H1 (cell line): ENCODE results near the gene USP10. TPM values are rescaled to one million over a fixed set of nuclear protein-coding genes. Genes with fewer than 3 reads are reported as not detected.
"Not testable (repeated sequence)": the region's sequence is repeated elsewhere in the genome, so short reads cannot be mapped to it uniquely, and the experiment has no call there.

Source experiments
- CTCF ChIA-PET: fragments of 300-600 bp; sonication (Branson Sonifier 250); formaldehyde crosslinking; loops from one replicate; lab custom pipeline; 2021; ENCODE audit not compliant: partially characterized antibody; lab: Charles Lee
- POLR2A ChIA-PET: fragments of 300-600 bp; sonication (Branson Sonifier 250); formaldehyde crosslinking; loops from one replicate; lab custom pipeline; 2021; ENCODE audit warnings: inconsistent platforms; ENCODE audit not compliant: partially characterized antibody; lab: Charles Lee
- DNase-seq, 2 experiments: peaks; one replicate each; pipeline versions ENCODE4 v3.0.0 to v3.0.0-alpha.2; 2010 to 2022; ENCODE audit warnings: low spot score in 2 of 2, low read depth in 1 of 2, mixed read lengths in 1 of 2
- FAIRE-seq: peaks from 2 replicates; lab custom pipeline; 2011; peaks lifted over from hg19 to GRCh38; lab: Jason Lieb, UNC
- H2AFZ ChIP-seq: 2 replicates; pipeline ENCODE4 v1.8.1; 2012; ENCODE audit warnings: low read length, inconsistent platforms
- H2AK5ac ChIP-seq: 2 replicates; pipeline ENCODE4 v1.6.1; 2013; ENCODE audit warnings: low read depth, low read length
- H2BK120ac ChIP-seq: replicated peaks from 2 replicates; pipeline ENCODE3; 2013; ENCODE audit warnings: low read depth, low read length, inconsistent platforms
- H2BK12ac ChIP-seq: 2 replicates; pipeline ENCODE4 v1.6.1; 2013; ENCODE audit warnings: low read depth, low read length
- H2BK15ac ChIP-seq: 2 replicates; pipeline ENCODE4 v1.6.1; 2013; ENCODE audit warnings: low read length
- H2BK20ac ChIP-seq: 2 replicates; pipeline ENCODE4 v1.6.1; 2013; ENCODE audit warnings: low read length
- H2BK5ac ChIP-seq: 2 replicates; pipeline ENCODE4 v1.6.1; 2013; ENCODE audit warnings: low read depth, low read length
- H3K14ac ChIP-seq: 2 replicates; pipeline ENCODE4 v1.6.1; 2013; ENCODE audit warnings: inconsistent platforms; ENCODE audit not compliant: insufficient read length
- H3K18ac ChIP-seq: 2 replicates; pipeline ENCODE4 v1.6.1; 2013; ENCODE audit warnings: low read length; ENCODE audit errors: extremely low read depth
- H3K23ac ChIP-seq: 2 replicates; pipeline ENCODE4 v1.6.1; 2013; ENCODE audit warnings: inconsistent platforms; ENCODE audit not compliant: insufficient read length
- H3K23me2 ChIP-seq: 2 replicates; pipeline ENCODE4 v1.6.1; 2013; ENCODE audit warnings: low read depth, low read length
- H3K27ac ChIP-seq: 2 replicates; pipeline ENCODE4 v1.6.1; 2011; ENCODE audit warnings: low read depth, low read length, inconsistent platforms
- H3K27me3 ChIP-seq, 4 experiments: replicated peaks in 1 of 4; 1 replicate in 1 of 4; 2 replicates in 3 of 4; pipeline versions ENCODE4 v1.6.1 to v1.8.1; 2011 to 2013; ENCODE audit warnings: low read length in 3 of 4, mild to moderate bottlenecking in 3 of 4, inconsistent platforms in 2 of 4, mixed read lengths in 2 of 4, moderate library complexity in 1 of 4; ENCODE audit not compliant: control insufficient read depth in 3 of 4, insufficient read depth in 3 of 4; ENCODE audit errors: extremely low read depth in 1 of 4
- H3K36me3 ChIP-seq, 4 experiments: 2 replicates each; pipeline versions ENCODE4 v1.6.1 to v1.8.1; 2011 to 2013; ENCODE audit warnings: mild to moderate bottlenecking in 4 of 4, low read length in 3 of 4, moderate library complexity in 2 of 4, control low read depth in 1 of 4, inconsistent platforms in 1 of 4; ENCODE audit not compliant: insufficient read depth in 4 of 4, control insufficient read depth in 2 of 4
- H3K4ac ChIP-seq: replicated peaks from 2 replicates; pipeline ENCODE3; 2013; ENCODE audit warnings: low read length, low read depth, mixed read lengths, inconsistent platforms; ENCODE audit not compliant: insufficient read length
- H3K4me1 ChIP-seq, 4 experiments: replicated peaks in 1 of 4; 1 replicate in 1 of 4; 2 replicates in 3 of 4; pipeline versions ENCODE4 v1.6.1 to v1.8.1; 2011 to 2013; ENCODE audit warnings: low read length in 3 of 4, inconsistent platforms in 2 of 4, mixed read lengths in 1 of 4; ENCODE audit not compliant: insufficient read depth in 4 of 4, control insufficient read depth in 3 of 4
- H3K4me2 ChIP-seq, 2 experiments: 2 replicates each; pipeline versions ENCODE4 v1.6.1 to v1.8.1; 2011 to 2013; ENCODE audit warnings: low read depth in 2 of 2, low read length in 2 of 2, control low read depth in 1 of 2, inconsistent platforms in 1 of 2, mild to moderate bottlenecking in 1 of 2; ENCODE audit not compliant: insufficient read depth in 1 of 2
- H3K4me3 ChIP-seq, 4 experiments: fragments of 200-600, 300-600 bp in 1 of 4; sonication (generic), shearing (Covaris generic), sonication (Bioruptor Twin) in 1 of 4; 2 replicates each; pipeline versions ENCODE4 v1.5.1 to v1.8.1; 2011 to 2016; ENCODE audit warnings: low read length in 4 of 4, low read depth in 3 of 4, control low read depth in 2 of 4, inconsistent platforms in 2 of 4, mild to moderate bottlenecking in 2 of 4, mixed read lengths in 1 of 4, moderate library complexity in 1 of 4; ENCODE audit not compliant: insufficient read depth in 2 of 4; ENCODE audit errors: extremely low read depth in 1 of 4
- H3K56ac ChIP-seq: replicated peaks from 2 replicates; pipeline ENCODE3; 2013; ENCODE audit warnings: low read depth, mild to moderate bottlenecking, mixed read lengths, low read length, inconsistent platforms; ENCODE audit not compliant: insufficient read length
- H3K79me1 ChIP-seq: 2 replicates; pipeline ENCODE4 v1.6.1; 2013; ENCODE audit warnings: low read depth, low read length, control low read depth
- H3K79me2 ChIP-seq, 2 experiments: 2 replicates each; pipeline versions ENCODE4 v1.6.1 to v1.8.1; 2012 to 2013; ENCODE audit warnings: low read length in 2 of 2, mild to moderate bottlenecking in 2 of 2, inconsistent platforms in 1 of 2; ENCODE audit not compliant: insufficient read depth in 2 of 2, control insufficient read depth in 1 of 2
- H3K9ac ChIP-seq, 4 experiments: replicated peaks in 1 of 4; 1 replicate in 1 of 4; 2 replicates in 3 of 4; pipeline versions ENCODE4 v1.6.1 to v1.8.1; 2011 to 2013; ENCODE audit warnings: low read depth in 3 of 4, low read length in 3 of 4, control low read depth in 2 of 4, mild to moderate bottlenecking in 2 of 4, moderate library complexity in 2 of 4, inconsistent platforms in 1 of 4; ENCODE audit errors: extremely low read depth in 1 of 4
- H3K9me3 ChIP-seq, 2 experiments: 2 replicates each; pipeline versions ENCODE4 v1.6.1 to v1.8.1; 2012 to 2013; ENCODE audit warnings: mild to moderate bottlenecking in 2 of 2, moderate library complexity in 2 of 2, control low read depth in 1 of 2, inconsistent platforms in 1 of 2, low read depth in 1 of 2, low read length in 1 of 2, mixed read lengths in 1 of 2; ENCODE audit not compliant: insufficient read depth in 2 of 2
- H4K20me1 ChIP-seq, 2 experiments: replicated peaks in 1 of 2; 2 replicates each; pipeline versions ENCODE3 to v1.8.1; 2011 to 2013; ENCODE audit warnings: inconsistent platforms in 2 of 2, low read length in 2 of 2, mild to moderate bottlenecking in 1 of 2; ENCODE audit not compliant: insufficient read depth in 2 of 2, control insufficient read depth in 1 of 2
- H4K5ac ChIP-seq: 2 replicates; pipeline ENCODE4 v1.6.1; 2013; ENCODE audit warnings: low read length, low read depth, mixed read lengths, inconsistent platforms; ENCODE audit not compliant: insufficient read length
- H4K8ac ChIP-seq: 2 replicates; pipeline ENCODE4 v1.8.0; 2013; ENCODE audit warnings: mild to moderate bottlenecking, moderate library complexity, low read length, inconsistent platforms; ENCODE audit not compliant: insufficient read depth; ENCODE audit errors: extremely low read depth
- H4K91ac ChIP-seq: replicated peaks from 2 replicates; pipeline ENCODE3; 2013; ENCODE audit warnings: low read length, mixed read lengths, inconsistent platforms; ENCODE audit not compliant: insufficient read length
- WGBS, 2 experiments: shearing (Covaris generic) in 1 of 2; methylation state at CpG; one replicate each; pipeline versions ENCODE4 v1.1.6 to v1.1.7; 2013 to 2015; ENCODE audit warnings: low lambda C conversion rate in 2 of 2, mixed read lengths in 2 of 2, inconsistent platforms in 1 of 2, low coverage in 1 of 2, missing lambda C conversion rate in 1 of 2; ENCODE audit not compliant: insufficient replicate concordance in 2 of 2, insufficient coverage in 1 of 2, insufficient read length in 1 of 2; ENCODE audit errors: extremely low coverage in 1 of 2, missing lambda C conversion rate in 1 of 2; 5-methylcytosine and 5-hydroxymethylcytosine counted together
- polyA plus RNA-seq, 7 experiments: library from polyadenylated mRNA; depleted of rRNA in 3 of 7; stranded (reverse) in 5 of 7; unstranded in 2 of 7; fragments of >200 nt in 5 of 7; fragments of 200-250 nt in 2 of 7; gene quantifications; 1 replicate in 5 of 7; 2 replicates in 1 of 7; 4 replicates in 1 of 7; pipeline versions ENCODE4 v1.2.1 to v1.2.3, GENCODE V29; 2011 to 2013; ENCODE audit warnings: missing spikeins in 2 of 7, mixed read lengths in 2 of 7
- total RNA-seq: library from RNA; stranded (reverse); fragmentation: NEBNext Ultra II Directional; extraction: Animal tissue kit (Norgen Biotek cat#: 25700); gene quantifications from 2 replicates; pipeline ENCODE4 v1.2.1, GENCODE V29; 2021

Gene USP10
- total and polyA plus RNA-seq, 2 of the 8 experiments (the other 6 are each of a cell fraction or from before 2014, with no cell fraction given) = 171 to 195 TPM

DNA sequence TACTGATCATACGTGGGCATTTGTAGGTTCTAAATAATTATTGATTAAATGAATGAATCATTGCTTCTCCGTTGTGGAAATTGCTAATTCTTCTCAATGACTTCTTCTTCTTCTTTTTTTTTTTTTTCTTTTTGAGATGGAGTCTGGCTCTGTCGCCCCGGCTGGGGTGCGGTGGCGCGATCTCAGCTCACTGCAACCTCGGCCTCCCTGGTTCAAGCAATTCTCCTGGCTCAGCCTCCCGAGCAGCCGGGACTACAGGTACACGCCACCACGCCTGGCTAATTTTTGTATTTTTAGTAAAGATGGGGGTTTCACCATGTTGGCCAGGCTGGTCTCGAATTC is 32.5 kb downstream of the USP10 start:
- H3K9ac ChIP-seq, H3K79me1 ChIP-seq, H3K27me3 ChIP-seq, H3K4ac ChIP-seq, H2AK5ac ChIP-seq, H3K23ac ChIP-seq, H2BK120ac ChIP-seq, H3K9me3 ChIP-seq, H3K27ac ChIP-seq, H2BK20ac ChIP-seq, H3K18ac ChIP-seq, H3K4me2 ChIP-seq, FAIRE-seq, H4K8ac ChIP-seq, H3K56ac ChIP-seq, H4K91ac ChIP-seq, DNase-seq, H3K23me2 ChIP-seq, H4K5ac ChIP-seq, H2BK12ac ChIP-seq, H2AFZ ChIP-seq, H2BK15ac ChIP-seq, H3K36me3 ChIP-seq, POLR2A ChIA-PET, H3K4me3 ChIP-seq, H3K14ac ChIP-seq: not testable (repeated sequence)
- H4K20me1 ChIP-seq = peaks cover 14 to 16% of the 10 kb centered on the region in 2 experiments
- CTCF ChIA-PET = interaction anchor here (1.3 to 13.2 kb wide), 3 partner anchors 15 to 60 kb away, joined by 4 to 137 read pairs (median 7); no protein-coding TSS in a partner anchor
- 0 out of 2 replicates have a peak overlapping the region, but pooled peaks have one; percentile 1 for H2BK5ac ChIP-seq
- H3K4me1 ChIP-seq = peaks cover 7 to 20% (median 18%) of the 10 kb centered on the region in 4 experiments
- WGBS, 2 experiments = 94% methylated on average over 13 of the region's 13 CpGs; no CpG with 5 or more reads in 1 of the 2 experiments
- peaks cover 3 to 97% of the 10 kb centered on the region in 2 experiments; a peak in 3 of 4 replicates for H3K79me2 ChIP-seq
